Uterus (tissue), 2 donors: ENCODE results near the gene SRPK2.

Source experiments
- CTCF ChIP-seq, 4 experiments: fragments of 200-600 bp in 2 of 4; fragments of 450-650 bp in 2 of 4; sonication (generic) in 2 of 4; IDR thresholded peaks; one replicate each; pipeline ENCODE4 v1.5.1; 2016 to 2019; ENCODE audit warnings: antibody characterized with exemption in 4 of 4, mild to moderate bottlenecking in 2 of 4, moderate library complexity in 1 of 4
- POLR2A ChIP-seq, 2 donors: fragments of 450-650 bp; IDR thresholded peaks; one replicate each; pipeline ENCODE4 v1.6.1; 2016; ENCODE audit warnings: antibody characterized with exemption in 2 of 2, mild to moderate bottlenecking in 1 of 2, moderate library complexity in 1 of 2

- TF ChIP-seq CTCF (IDR thresholded peaks at IDR 0.05) (no peak), POLR2A (IDR thresholded peaks at IDR 0.05) (no peak)
These were observed 321.0 kb downstream of the SRPK2 start for GRCh38 chr7:105067691-105068090.
